HG03558 (cell line): ENCODE data around the gene MCFD2.
"Not testable (repeated sequence)": the region's sequence is repeated elsewhere in the genome, so short reads cannot be mapped to it uniquely, and the experiment has no call there.

ENCODE experiments used
- ATAC-seq: cut with Tn5 transposase; IDR thresholded peaks from one replicate; pipeline ENCODE4 v1.9.1; 2021; ENCODE audit warnings: moderate number of reproducible peaks; ENCODE audit not compliant: unreplicated experiment; ENCODE audit errors: extremely low read depth

The MCFD2 gene

DNA sequence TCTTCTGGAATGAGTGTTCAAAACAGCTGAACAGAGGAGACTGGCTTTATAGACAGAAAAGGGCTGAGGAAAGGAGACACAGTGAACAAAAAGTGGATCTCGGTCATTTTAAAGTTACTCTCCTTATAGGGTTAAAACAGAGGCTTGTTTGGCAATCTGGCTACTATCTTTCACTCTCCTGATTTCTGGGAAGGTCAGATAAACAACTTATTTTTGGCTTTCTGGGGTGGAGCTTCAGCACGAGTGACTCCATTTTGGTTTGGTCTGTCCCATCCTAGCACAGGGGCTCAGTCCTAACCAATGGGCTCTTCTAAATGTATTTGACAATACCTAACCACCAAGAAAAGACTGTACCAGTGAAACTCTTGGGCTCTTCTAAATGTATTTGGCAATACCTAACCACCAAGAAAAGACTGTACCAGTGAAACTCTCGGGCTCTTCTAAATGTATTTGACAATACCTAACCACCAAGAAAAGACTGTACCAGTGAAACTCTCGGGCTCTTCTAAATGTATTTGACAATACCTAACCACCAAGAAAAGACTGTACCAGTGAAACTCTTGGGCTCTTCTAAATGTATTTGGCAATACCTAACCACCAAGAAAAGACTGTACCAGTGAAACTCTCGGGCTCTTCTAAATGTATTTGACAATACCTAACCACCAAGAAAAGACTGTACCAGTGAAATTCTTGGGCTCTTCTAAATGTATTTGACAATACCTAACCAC is 39.5 kb downstream of the MCFD2 start:
- ATAC-seq = not testable (repeated sequence)

DNA sequence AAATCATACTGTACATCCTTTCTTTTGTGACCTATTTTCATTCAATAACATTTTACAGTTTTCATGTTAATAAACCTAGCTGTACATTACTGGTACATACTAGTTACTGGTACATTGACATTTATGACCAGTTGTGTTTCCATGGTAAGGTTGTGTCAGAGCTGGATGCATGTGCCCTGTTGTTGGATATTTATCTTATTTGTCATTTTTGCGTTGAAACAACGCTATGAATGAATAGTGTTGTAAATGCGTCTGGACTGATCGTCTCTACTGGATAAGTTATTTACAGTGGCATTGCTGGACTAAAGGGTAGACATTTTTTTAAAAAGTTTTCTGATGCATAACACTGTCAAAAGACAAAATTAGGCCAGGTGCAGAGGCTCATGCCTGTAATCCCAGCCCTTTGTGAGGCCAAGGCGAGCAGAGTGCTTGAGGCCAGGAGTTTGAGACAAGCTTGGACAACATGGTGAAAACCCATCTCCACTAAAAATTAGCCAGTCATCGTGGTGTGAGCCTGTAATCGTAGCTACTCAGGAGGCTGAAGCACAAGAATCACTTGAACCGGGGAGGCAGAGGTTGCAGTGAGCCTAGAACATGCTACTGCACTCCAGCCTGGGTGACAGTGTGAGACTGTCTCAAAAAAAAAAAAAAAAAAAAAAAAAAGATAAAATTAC is 40.2 kb downstream of the MCFD2 start:
- ATAC-seq = no peak

GRCh38 chr2:46874236-46874929 is 41.2 kb downstream of the MCFD2 start:
- no peak for ATAC-seq

DNA sequence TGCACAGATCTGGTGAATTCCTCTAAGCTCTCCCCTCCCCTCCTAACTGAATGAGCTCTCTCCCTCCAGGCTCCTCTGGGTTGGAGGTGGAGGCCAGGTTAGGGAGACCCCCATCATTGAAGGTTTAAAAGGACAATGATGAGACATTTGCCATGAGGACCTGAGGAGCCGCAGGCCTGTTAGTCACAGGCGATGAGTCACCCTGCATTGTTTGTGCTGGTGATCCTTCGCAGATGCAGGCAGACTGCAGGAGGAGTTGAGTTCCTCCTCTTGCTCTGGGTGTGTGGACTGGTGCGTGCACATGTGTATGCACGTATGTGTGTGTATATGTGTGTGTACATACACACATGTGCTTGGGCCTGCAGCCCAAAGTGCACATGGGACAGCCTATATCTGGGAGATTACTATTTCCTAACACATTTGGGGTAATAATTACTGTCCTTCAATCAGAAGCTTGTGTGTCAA is 42.0 kb downstream of the MCFD2 start:
- no peak for ATAC-seq

- no peak for ATAC-seq
Measured at GRCh38 chr2:46872902-46873603, 42.6 kb downstream of the MCFD2 start.

DNA sequence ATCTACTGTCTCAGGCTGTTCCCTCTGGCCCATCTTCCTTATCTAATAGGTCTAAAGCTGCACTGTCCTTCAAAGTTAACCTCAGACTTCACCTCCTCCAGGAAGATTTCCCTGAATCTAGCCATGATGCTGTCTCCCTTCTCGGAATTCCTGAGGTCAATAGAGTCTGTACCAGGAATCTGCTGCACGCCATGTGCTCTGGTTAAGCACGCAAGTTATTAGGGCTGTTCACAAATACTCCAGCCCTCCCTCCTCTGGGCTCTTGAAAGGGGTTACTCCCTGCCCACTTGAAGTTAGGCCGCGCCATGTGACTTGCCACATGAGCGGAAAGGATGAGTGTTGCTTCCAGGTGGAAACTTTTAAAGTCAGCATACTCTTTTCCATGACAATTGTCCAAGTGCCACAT is 43.6 kb downstream of the MCFD2 start:
- no peak for ATAC-seq

DNA sequence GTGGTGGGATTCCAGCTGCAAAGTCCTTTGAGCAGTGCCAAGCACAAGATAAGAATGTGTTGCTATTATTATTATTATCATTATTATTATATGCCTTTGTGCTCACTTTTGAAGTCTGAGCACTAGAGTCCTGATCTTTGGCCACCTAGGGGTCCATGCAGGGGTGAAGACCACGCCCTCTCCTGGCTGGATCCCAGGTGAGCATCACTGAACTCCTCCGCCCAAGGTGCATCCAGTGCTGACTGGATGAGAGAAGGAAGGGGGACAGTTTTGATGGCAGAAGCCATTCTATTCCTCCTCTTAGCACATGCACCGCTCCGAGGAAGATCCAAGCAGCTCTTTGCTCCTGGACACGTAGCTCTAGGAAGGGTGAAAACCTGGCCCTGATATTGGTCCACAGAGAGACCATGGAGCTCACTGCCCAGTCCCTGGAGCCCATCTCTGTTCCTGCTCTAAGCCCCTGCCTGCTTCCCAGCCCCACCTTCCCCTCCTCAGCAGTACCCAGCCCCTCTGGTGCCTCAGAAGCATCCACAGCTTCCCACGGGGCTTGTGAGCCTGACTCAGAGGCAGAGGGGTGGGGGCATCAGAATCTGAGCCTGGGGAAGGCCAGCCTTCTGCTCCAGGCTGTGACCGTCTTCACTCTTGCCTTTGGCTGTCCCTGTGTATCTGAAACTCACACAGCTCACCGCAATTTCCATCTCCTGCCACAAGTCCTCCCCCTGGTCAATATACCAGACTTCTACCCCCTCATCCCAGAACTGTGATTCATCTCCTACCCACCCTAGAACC is 45.4 kb downstream of the MCFD2 start:
- no peak for ATAC-seq

DNA sequence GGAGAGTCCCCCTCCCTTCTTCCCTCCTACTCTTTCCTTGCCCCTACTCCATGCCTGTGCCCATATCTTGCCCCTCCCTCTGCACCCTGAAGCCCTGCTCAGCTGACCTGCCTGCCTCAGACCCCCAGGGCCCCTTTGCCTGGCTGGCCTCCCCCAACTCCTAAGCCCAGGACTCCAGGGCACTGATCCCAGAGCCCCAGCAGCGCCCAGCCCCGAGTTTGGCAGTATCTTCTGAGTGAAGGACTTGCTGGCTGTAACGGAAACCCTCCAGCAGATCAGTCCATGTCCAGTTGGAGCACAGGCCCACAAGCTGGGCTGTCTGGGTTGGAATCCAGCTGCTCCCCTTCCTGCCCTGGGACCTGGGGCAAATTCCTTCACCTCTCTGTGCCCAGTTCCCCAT is 46.0 kb downstream of the MCFD2 start:
- no peak for ATAC-seq

DNA sequence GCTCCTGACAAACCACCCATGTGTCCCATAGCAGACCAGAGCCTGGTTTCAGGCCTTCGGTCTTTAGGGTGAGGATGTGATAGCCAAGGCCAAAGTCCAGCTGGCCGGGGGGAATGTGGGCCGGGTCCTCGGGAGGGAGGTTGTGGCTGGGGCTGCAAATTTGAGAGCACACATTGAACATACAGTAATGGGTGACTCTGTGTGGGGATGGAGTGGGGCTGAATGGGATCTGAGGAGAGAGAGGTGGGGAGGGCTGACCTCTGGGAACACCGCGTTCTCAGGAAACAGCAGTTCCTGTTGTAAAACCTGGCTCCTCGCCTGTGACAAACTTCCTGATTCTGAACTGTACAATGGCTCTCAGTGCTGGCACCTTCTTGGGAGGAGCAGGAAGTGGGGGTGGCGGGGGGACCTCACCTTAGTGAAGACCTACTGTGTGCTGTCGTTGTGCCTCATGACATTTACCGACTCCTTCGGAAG is 48.8 kb downstream of the MCFD2 start:
- ATAC-seq = no peak

- ATAC-seq = no peak
Measured at GRCh38 chr2:46865181-46865970, 50.2 kb downstream of the MCFD2 start.

DNA sequence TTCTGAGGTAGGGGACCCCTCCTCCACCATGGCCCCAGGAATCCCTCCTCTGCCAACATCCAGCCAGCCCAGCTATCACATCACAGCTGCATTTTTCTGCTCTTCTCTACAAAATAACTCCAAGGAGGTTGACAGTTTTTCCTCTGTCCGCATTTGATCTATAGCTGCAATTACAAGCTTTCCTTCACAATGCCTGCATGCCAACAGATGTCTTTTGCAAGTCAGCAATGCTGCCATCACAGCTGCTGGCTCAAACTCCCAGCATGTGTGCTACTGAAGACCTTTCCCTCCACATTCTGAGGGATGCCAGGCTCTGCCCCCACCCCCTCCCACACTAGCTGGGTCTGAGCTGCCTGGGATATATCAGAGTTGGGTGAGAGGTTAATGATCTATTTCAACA is 51.7 kb downstream of the MCFD2 start:
- ATAC-seq = no peak

- ATAC-seq = no peak
Measured at GRCh38 chr2:46862514-46862913, 53.1 kb downstream of the MCFD2 start.

GRCh38 chr2:46861916-46862315 is 53.7 kb downstream of the MCFD2 start:
- ATAC-seq = no peak

- no peak for ATAC-seq
Measured at GRCh38 chr2:46859482-46859881, 56.1 kb downstream of the MCFD2 start.

DNA sequence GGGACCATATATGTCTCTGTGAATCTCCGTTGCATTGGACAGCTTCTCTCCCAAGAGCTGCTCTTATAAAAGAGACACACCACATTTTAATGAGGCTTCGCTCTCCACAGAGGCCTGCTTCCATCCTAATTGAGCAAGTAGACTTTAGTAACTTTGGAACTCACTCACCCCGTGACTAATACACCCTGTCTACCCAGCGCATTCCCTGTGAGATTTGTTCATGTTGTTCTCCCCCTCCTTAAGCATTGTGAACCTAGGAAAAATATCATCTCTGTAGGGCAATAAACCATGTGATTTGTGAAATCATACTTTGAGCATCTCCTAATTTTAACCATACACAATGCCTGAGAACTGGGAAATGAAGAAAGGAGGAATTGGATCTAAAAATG is 56.9 kb downstream of the MCFD2 start:
- no peak for ATAC-seq

- no peak for ATAC-seq
Measured at GRCh38 chr2:46857871-46858701, 57.5 kb downstream of the MCFD2 start.

- ATAC-seq = no peak
Measured at GRCh38 chr2:46856336-46856735, 59.3 kb downstream of the MCFD2 start.

DNA sequence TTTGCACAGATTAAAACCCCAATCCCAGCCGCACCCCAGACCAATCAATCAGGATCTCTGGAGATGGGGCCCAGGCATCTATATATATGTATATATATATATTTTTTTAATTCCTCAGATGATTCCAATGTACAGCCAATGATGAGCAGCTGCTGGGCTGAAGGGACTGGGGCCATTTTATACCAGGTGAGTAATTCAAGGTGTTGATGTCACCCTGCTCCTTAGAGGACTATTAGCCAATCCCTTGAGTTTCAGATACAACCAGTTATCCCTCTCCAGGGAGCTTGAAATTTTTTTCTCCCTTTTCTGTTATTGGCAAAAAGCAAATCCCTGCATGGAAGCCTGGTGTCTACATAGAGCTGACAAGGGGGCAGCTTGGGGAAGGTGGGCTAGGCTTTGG is 59.8 kb downstream of the MCFD2 start:
- no peak for ATAC-seq
